ENCODE results near the gene LRCH4. TPM values are rescaled to one million over a fixed set of nuclear protein-coding genes. Genes with fewer than 3 reads are reported as not detected.
A peak's percentile ranks its signal among the peaks of the same experiment; 100 is the strongest.

The LRCH4 gene
- total and polyA plus RNA-seq, 9 of the 15 experiments (the other 6 are each of a cell fraction or from before 2014, with no cell fraction given): 0.06 to 63.3 (median 15.0) TPM

GRCh38 chr7:100566018-100566531, 19.9 kb downstream of the LRCH4 start (continued):
- no peak for TF ChIP-seq ZNF76 (CRISPR knock-in tag; IDR thresholded peaks at IDR 0.05; ENCODE audit: borderline replicate concordance)

- H2AFZ ChIP-seq (ENCODE audit: low read depth, low read length): no peak overlapping the region
These were observed 20.8 kb downstream of the LRCH4 start for GRCh38 chr7:100565133-100565571.

More at GRCh38 chr7:100565133-100565571, 20.8 kb downstream of the LRCH4 start:
- Histone ChIP-seq H3K4me3 (no peak overlapping the region), H3K9me3 (replicated peaks; ENCODE audit: control insufficient read depth, insufficient read depth, low read depth, low read length) (no peaks in the 10 kb centered on the region), H3K4me1 (replicated peaks in 1 of 2; ENCODE audit: control insufficient read depth in 2 of 2, insufficient read depth in 2 of 2, low read length in 2 of 2) (peaks cover 6 to 51% of the 10 kb centered on the region in 2 experiments; a peak in 4 of 5 replicates), H3K36me3 (ENCODE audit: control insufficient read depth, insufficient read depth, low read length) (peaks cover 12% of the 10 kb centered on the region; the same call in 1 of the 3 replicates), H3K9ac (ENCODE audit: insufficient read depth in 1 of 2, low read depth in 2 of 2, low read length in 2 of 2) (peak overlapping the region in 1 of 2 experiments; percentile 77; a peak in 2 of 4 replicates), H3K79me2 (ENCODE audit: control insufficient read depth, insufficient read depth, low read length) (no peaks in the 10 kb centered on the region), H3K27ac (ENCODE audit: extremely low read depth, low read depth, low read length) (no peak overlapping the region), H3K4me2 (ENCODE audit: insufficient read depth, low read length) (no peak overlapping the region), H3K27me3 (ENCODE audit: control insufficient read depth in 2 of 2, insufficient read depth in 2 of 2, low read length in 2 of 2) (no peaks in the 10 kb centered on the region), H3K9me1 (ENCODE audit: control insufficient read depth, insufficient read depth, low read length) (peaks cover 4% of the 10 kb centered on the region), H4K20me1 (replicated peaks; ENCODE audit: control insufficient read depth, insufficient read depth, low read length) (no peaks in the 10 kb centered on the region)
- no peak for TF ChIP-seq ZNF609 (CRISPR knock-in tag; IDR thresholded peaks at IDR 0.05; ENCODE audit: borderline replicate concordance)
- TF ChIP-seq POLR2G (IDR thresholded peaks at IDR 0.05; ENCODE audit: low read depth, low read length): peak; percentile 34
- ChIA-PET POLR2A (interaction anchor here (0.6 kb wide), 2 partner anchors 135 to 150 kb away, joined by 3 read pairs; partner anchors contain the start of gene MEPCE), CTCF (ENCODE audit: low intra/inter-chr PET ratio) (interaction anchor here (1.9 kb wide), 1 partner anchor 23 kb away, joined by 5 read pairs; no protein-coding TSS in a partner anchor)
- ATAC-seq (no peak), DNase-seq (ENCODE audit: extremely low read depth in 1 of 4, low spot score in 3 of 4) (no peak), FAIRE-seq (no peak)
- in situ Hi-C loops (cut with MboI): loop anchor here (25.0 kb wide), 1 partner anchor 103 kb away; the partner anchor contains the start of gene SPACDR
- BruUV-seq (replicated peaks): TSS peak; percentile 24
- WGBS (ENCODE audit: insufficient coverage, low coverage, missing lambda C conversion rate): 73% methylated on average over 11 of the region's 11 CpGs
- intact Hi-C loops (cut with micrococcal nuclease): loop anchor here (2.0 kb wide), 1 partner anchor 160 kb away; no protein-coding TSS in a partner anchor

Data from K562 (cell line).